ENCODE measurements around the gene CDH15.

GRCh38 chr16:89155851-89156739 lies 15.5 kb upstream of the CDH15 start:
- no peak for TF ChIP-seq CTCF (IDR thresholded peaks at IDR 0.05; ENCODE audit: poor library complexity, severe bottlenecking)
- TF ChIP-seq POLR2AphosphoS5 (IDR thresholded peaks at IDR 0.05) = no peak
- no peak for TF ChIP-seq SMC3 (conservative IDR thresholded peaks at IDR 0.05; ENCODE audit: poor library complexity)
- no peak for TF ChIP-seq REST (IDR thresholded peaks at IDR 0.05; ENCODE audit: borderline replicate concordance)
- TF ChIP-seq RAD21 (conservative IDR thresholded peaks at IDR 0.05) = no peak
- no peak for TF ChIP-seq MXI1 (conservative IDR thresholded peaks at IDR 0.05; ENCODE audit: poor library complexity, severe bottlenecking)
- no peak for TF ChIP-seq EZH2 (IDR thresholded peaks at IDR 0.05; ENCODE audit: borderline replicate concordance, insufficient read depth, low read length, poor library complexity, severe bottlenecking)
- no peak for TF ChIP-seq EP300 (conservative IDR thresholded peaks at IDR 0.05; ENCODE audit: poor library complexity, severe bottlenecking)
- no peak for TF ChIP-seq TAF1 (IDR thresholded peaks at IDR 0.05; ENCODE audit: low read depth)

Data from neural cell (in vitro differentiated cells).